OCI-LY7 (cell line): ENCODE measurements around the gene HIF1AN. TPM values are rescaled to one million over a fixed set of nuclear protein-coding genes. Genes with fewer than 3 reads are reported as not detected.
A peak's percentile ranks its signal among the peaks of the same experiment; 100 is the strongest.

Experiments used
- BruUV-seq: library from RNA; stranded (reverse); fragments of 400-500 nt; replicated peaks from 2 replicates; lab custom pipeline; 2021; lab: Mats Ljungman, UMichigan
- CTCF ChIA-PET: fragments of 300-600 bp; sonication (Branson Sonifier 250); formaldehyde crosslinking; loops from one replicate; lab custom pipeline; 2022; ENCODE audit warnings: antibody characterized with exemption; ENCODE audit not compliant: unreplicated experiment; lab: Charles Lee
- POLR2A ChIA-PET: fragments of 300-600 bp; sonication (Branson Sonifier 250); formaldehyde crosslinking; loops from one replicate; lab custom pipeline; 2022; ENCODE audit warnings: antibody characterized with exemption; lab: Charles Lee
- DNase-seq: peaks from one replicate; pipeline ENCODE4 v3.0.0-alpha.2; 2015; ENCODE audit warnings: low spot score
- H2AFZ ChIP-seq: fragments of 200-600 bp; sonication (generic), shearing (Covaris generic); 2 replicates; pipeline ENCODE4 v1.6.1; 2014; ENCODE audit warnings: mild to moderate bottlenecking, antibody characterized with exemption, low read length, moderate library complexity
- H3K27ac ChIP-seq: fragments of 200-600 bp; sonication (generic); 2 replicates; pipeline ENCODE4 v1.5.1; 2014; ENCODE audit warnings: mixed run types, low read depth, mild to moderate bottlenecking, moderate library complexity, low read length, inconsistent platforms; ENCODE audit not compliant: poor library complexity, severe bottlenecking
- H3K36me3 ChIP-seq: fragments of 200-600 bp; sonication (generic); 2 replicates; pipeline ENCODE4 v1.6.1; 2014; ENCODE audit warnings: mild to moderate bottlenecking, antibody characterized with exemption, low read length, moderate library complexity, mixed read lengths; ENCODE audit not compliant: insufficient read depth
- H3K4me1 ChIP-seq: fragments of 200-600 bp; sonication (generic); 2 replicates; pipeline ENCODE4 v1.5.1; 2014; ENCODE audit warnings: mild to moderate bottlenecking, low read length; ENCODE audit not compliant: insufficient read depth, poor library complexity, severe bottlenecking
- H3K4me2 ChIP-seq: fragments of 200-600 bp; sonication (generic); 2 replicates; pipeline ENCODE4 v1.6.1; 2014; ENCODE audit warnings: mild to moderate bottlenecking, low read length
- H3K4me3 ChIP-seq: fragments of 200-600 bp; sonication (generic); 2 replicates; pipeline ENCODE4 v1.5.1; 2014; ENCODE audit warnings: mild to moderate bottlenecking, low read depth, low read length; ENCODE audit not compliant: poor library complexity, severe bottlenecking
- H3K79me2 ChIP-seq: fragments of 200-600 bp; sonication (generic); 2 replicates; pipeline ENCODE4 v1.6.1; 2016; ENCODE audit warnings: low read depth, mild to moderate bottlenecking, low read length, moderate library complexity, mixed read lengths; ENCODE audit not compliant: insufficient read depth
- H3K9me2 ChIP-seq: fragments of 200-600 bp; sonication (generic); 2 replicates; pipeline ENCODE4 v1.6.1; 2016; ENCODE audit warnings: mild to moderate bottlenecking, low read length, mixed read lengths; ENCODE audit not compliant: insufficient read depth
- H3K9me3 ChIP-seq: fragments of 200-600 bp; sonication (generic); 2 replicates; pipeline ENCODE4 v1.6.1; 2014; ENCODE audit warnings: mild to moderate bottlenecking, mixed run types, low read length, mixed read lengths
- H4K20me1 ChIP-seq: fragments of 200-600 bp; sonication (generic); 2 replicates; pipeline ENCODE4 v1.6.1; 2014; ENCODE audit warnings: mild to moderate bottlenecking, antibody characterized with exemption, low read length, moderate library complexity, mixed read lengths; ENCODE audit not compliant: insufficient read depth
- EZH2phosphoT487 ChIP-seq: fragments of 200-600 bp; sonication (generic); IDR thresholded peaks from 2 replicates; pipeline ENCODE4 v1.6.1; 2018; ENCODE audit warnings: low read depth, borderline replicate concordance, mild to moderate bottlenecking, mixed run types, antibody characterized with exemption, low read length, moderate library complexity, mixed read lengths
- intact Hi-C: fragments of 100-400 bp; cut with micrococcal nuclease; formaldehyde crosslinking; loops from one replicate; pipeline ENCODE4 v1.10.0; 2022; ENCODE audit not compliant: unreplicated experiment
- total RNA-seq, 2 experiments: library from RNA; depleted of rRNA in 1 of 2; stranded (reverse); fragments of >200 nt in 1 of 2; shearing (Covaris generic) in 1 of 2; gene quantifications; 2 replicates each; pipeline ENCODE4 v1.2.3, GENCODE V29; 2014 to 2022
- TF ChIP-seq, protein P1 (sequence below): fragments of 200-600 bp; sonication (generic); conservative IDR thresholded peaks from 2 replicates; pipeline ENCODE4 v1.5.1; 2014; ENCODE audit warnings: mild to moderate bottlenecking, antibody characterized with exemption, low read length, moderate library complexity, mixed read lengths

The HIF1AN gene
- total RNA-seq, 2 experiments from 2014 or later, result 10.6 to 44.6 TPM

DNA sequence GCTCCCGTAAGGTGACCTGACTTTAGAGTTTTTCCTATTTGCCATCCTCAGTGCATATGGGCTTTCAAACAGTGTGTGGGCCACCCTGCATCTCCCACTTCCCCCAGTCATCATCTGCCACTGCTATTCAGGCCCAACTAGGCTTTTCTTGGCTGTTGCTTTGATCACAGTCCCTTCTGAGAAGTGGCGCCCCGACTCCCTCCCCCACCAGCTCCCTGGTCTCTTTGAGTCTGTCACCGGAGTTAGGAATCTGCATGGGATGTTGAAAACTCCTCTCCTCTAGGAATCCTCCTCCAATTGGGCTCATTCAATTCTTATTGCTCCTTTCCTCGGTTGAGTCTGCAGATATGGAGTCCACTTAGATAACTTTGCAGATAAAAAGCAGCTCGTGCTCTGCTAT, 32.1 kb downstream of the HIF1AN start:
- Histone ChIP-seq H3K9me2 (no peaks in the 10 kb centered on the region), H4K20me1 (no peaks in the 10 kb centered on the region), H3K36me3 (no peaks in the 10 kb centered on the region), H3K9me3 (no peaks in the 10 kb centered on the region), H3K4me3 (no peak overlapping the region), H2AFZ (no peak overlapping the region), H3K4me1 (no peaks in the 10 kb centered on the region), H3K79me2 (no peaks in the 10 kb centered on the region), H3K27ac (no peak overlapping the region), H3K4me2 (no peak overlapping the region)
- BruUV-seq, result no TSS peak
- ChIA-PET CTCF (interaction anchor here (0.6 kb wide), 1 partner anchor 69 kb away, joined by 3 read pairs; no protein-coding TSS in a partner anchor), POLR2A (no interaction called here)
- no peak for DNase-seq
- intact Hi-C loops, result loop anchor here (10.0 kb wide), 1 partner anchor 307 kb away; no protein-coding TSS in a partner anchor
- TF ChIP-seq, protein P1, sequence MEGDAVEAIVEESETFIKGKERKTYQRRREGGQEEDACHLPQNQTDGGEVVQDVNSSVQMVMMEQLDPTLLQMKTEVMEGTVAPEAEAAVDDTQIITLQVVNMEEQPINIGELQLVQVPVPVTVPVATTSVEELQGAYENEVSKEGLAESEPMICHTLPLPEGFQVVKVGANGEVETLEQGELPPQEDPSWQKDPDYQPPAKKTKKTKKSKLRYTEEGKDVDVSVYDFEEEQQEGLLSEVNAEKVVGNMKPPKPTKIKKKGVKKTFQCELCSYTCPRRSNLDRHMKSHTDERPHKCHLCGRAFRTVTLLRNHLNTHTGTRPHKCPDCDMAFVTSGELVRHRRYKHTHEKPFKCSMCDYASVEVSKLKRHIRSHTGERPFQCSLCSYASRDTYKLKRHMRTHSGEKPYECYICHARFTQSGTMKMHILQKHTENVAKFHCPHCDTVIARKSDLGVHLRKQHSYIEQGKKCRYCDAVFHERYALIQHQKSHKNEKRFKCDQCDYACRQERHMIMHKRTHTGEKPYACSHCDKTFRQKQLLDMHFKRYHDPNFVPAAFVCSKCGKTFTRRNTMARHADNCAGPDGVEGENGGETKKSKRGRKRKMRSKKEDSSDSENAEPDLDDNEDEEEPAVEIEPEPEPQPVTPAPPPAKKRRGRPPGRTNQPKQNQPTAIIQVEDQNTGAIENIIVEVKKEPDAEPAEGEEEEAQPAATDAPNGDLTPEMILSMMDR, result no peak
- no peak for TF ChIP-seq EZH2phosphoT487

DNA sequence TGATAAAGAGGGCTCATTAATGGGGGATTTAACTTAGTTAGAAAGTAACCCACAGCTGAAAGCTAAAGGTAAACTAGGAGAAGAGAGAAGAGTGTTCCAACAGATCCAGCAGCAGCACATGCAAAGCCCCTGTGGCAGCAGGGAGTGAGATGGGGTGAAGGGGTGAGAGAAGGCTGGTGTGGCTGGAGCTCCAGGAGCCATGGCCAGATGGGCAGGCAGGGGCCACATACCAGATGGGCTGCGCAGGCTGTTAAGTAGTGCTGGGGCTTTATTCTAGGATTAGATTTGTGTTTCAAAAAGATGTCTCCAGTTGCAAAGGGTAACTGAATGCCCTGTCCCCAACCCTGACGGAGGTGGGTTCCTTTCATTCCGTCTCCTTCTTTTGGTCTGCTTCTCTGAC, 33.2 kb downstream of the HIF1AN start:
- BruUV-seq, result no TSS peak
- H3K27ac ChIP-seq, result no peak overlapping the region
- intact Hi-C loops, result loop anchor here (10.0 kb wide), 1 partner anchor 306 kb away; no protein-coding TSS in a partner anchor
- H3K79me2 ChIP-seq, result no peaks in the 10 kb centered on the region
- POLR2A ChIA-PET, result no interaction called here
- no peaks in the 10 kb centered on the region for H4K20me1 ChIP-seq
- CTCF ChIA-PET, result no interaction called here
- H3K36me3 ChIP-seq, result no peaks in the 10 kb centered on the region
- no peak for DNase-seq
- no peak overlapping the region for H2AFZ ChIP-seq
- no peak overlapping the region for H3K4me2 ChIP-seq
- no peak overlapping the region for H3K4me3 ChIP-seq
- TF ChIP-seq, protein P1, result no peak
- TF ChIP-seq EZH2phosphoT487, result no peak
- no peaks in the 10 kb centered on the region for H3K4me1 ChIP-seq
- H3K9me3 ChIP-seq, result no peaks in the 10 kb centered on the region
- no peaks in the 10 kb centered on the region for H3K9me2 ChIP-seq

DNA sequence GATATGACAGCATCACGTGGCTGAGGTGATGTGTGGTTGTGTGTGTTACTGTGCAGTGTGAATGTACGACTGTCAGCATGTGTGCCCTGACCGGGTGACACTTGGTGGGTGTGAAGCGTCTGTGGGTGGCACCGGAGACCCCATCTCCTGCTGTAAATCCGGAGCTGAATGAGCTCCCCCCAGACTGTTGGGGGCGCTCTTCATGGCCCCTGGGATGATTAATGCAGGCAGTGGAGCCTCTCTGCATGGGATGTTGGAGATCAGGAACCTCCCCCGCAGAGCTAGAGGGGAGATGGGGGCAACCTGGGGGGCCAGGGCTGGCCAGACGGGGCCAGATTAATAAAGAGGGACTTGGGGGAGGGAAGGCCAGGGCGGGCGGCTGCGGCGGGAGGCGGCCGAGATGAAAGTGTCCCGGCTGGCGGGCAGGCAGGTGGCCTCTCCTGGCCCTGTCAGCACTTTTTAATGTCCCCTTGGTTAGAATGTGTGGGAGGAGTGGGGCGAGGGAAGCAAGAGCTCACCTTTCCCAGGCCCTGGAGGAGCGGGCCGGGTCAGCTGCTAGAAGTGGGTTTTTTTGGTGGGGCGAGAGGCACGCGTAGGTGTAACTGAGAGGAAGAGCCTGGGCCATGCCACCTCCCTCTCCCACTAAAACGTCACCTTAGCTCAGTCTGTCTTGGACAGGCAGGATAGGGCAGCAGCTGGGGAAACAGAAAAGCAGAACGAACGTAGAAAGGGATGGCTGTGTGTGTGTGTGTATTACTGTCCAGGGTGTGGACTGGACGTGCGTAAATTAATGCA, 34.1 kb downstream of the HIF1AN start:
- H4K20me1 ChIP-seq, result no peaks in the 10 kb centered on the region
- H3K4me2 ChIP-seq, result no peak overlapping the region
- H3K4me3 ChIP-seq, result peak overlapping the region; percentile 56
- no peaks in the 10 kb centered on the region for H3K4me1 ChIP-seq
- BruUV-seq, result no TSS peak
- no peak overlapping the region for H3K27ac ChIP-seq
- CTCF ChIA-PET, result interaction anchor here (0.5 kb wide), 1 partner anchor 254 kb away, joined by 3 read pairs; no protein-coding TSS in a partner anchor
- no peaks in the 10 kb centered on the region for H3K9me2 ChIP-seq
- no peaks in the 10 kb centered on the region for H3K9me3 ChIP-seq
- H3K36me3 ChIP-seq, result no peaks in the 10 kb centered on the region
- TF ChIP-seq EZH2phosphoT487, result no peak
- TF ChIP-seq, protein P1, result peak; percentile 61
- intact Hi-C loops, result loop anchor here (10.0 kb wide), 1 partner anchor 305 kb away; no protein-coding TSS in a partner anchor
- DNase-seq, result peak; percentile 10
- POLR2A ChIA-PET, result interaction anchor here (0.6 kb wide), 1 partner anchor 177 kb away, joined by 3 read pairs; no protein-coding TSS in a partner anchor
- no peak overlapping the region for H2AFZ ChIP-seq
- no peaks in the 10 kb centered on the region for H3K79me2 ChIP-seq
